ENCODE measurements around the gene RNF133. TPM values are rescaled to one million over a fixed set of nuclear protein-coding genes. Genes with fewer than 3 reads are reported as not detected.

Gene RNF133
- total RNA-seq, 1 donor from 2014 or later = 0.59 TPM

Other genes with a start within 250 kb of the RNF133 start
- 0.86 and 1.7 TPM in 2 replicates for gene RNF148, start 3.8 kb upstream of the RNF133 start, total RNA-seq
- gene CADPS2, start 187.3 kb upstream of the RNF133 start, total RNA-seq = 74.0 and 115 TPM in 2 replicates